ENCODE measurements around the gene LRG1.

The LRG1 gene

GRCh38 chr19:4491446-4491845, 48.4 kb downstream of the LRG1 start:
- no peak for FAIRE-seq

DNA sequence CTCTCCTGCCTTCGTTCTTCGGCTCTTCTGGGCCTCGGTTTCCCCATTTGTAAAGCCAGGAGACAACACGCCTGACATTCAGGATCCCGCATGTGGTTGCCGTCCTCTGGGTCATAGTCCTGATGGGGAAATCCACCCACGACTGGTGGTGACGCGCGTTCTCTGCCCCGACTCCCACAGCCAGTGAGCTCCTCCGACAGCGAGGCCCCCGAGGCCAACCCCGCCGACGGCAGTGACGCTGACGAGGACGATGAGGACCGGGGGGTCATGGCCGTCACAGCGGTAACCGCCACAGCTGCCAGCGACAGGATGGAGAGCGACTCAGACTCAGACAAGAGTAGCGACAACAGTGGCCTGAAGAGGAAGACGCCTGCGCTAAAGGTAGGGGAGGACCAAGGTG, 51.3 kb downstream of the LRG1 start:
- FAIRE-seq = no peak

- no peak for FAIRE-seq
Measured at GRCh38 chr19:4487572-4487971, 52.3 kb downstream of the LRG1 start.
